ENCODE data around the gene STXBP6. TPM values are rescaled to one million over a fixed set of nuclear protein-coding genes. Genes with fewer than 3 reads are reported as not detected.

Gene STXBP6
- total and polyA plus RNA-seq, 2 donors (not counting 3 experiments of a cell fraction or from before 2014, with no cell fraction given), result 0.06 TPM; not detected in 1

DNA sequence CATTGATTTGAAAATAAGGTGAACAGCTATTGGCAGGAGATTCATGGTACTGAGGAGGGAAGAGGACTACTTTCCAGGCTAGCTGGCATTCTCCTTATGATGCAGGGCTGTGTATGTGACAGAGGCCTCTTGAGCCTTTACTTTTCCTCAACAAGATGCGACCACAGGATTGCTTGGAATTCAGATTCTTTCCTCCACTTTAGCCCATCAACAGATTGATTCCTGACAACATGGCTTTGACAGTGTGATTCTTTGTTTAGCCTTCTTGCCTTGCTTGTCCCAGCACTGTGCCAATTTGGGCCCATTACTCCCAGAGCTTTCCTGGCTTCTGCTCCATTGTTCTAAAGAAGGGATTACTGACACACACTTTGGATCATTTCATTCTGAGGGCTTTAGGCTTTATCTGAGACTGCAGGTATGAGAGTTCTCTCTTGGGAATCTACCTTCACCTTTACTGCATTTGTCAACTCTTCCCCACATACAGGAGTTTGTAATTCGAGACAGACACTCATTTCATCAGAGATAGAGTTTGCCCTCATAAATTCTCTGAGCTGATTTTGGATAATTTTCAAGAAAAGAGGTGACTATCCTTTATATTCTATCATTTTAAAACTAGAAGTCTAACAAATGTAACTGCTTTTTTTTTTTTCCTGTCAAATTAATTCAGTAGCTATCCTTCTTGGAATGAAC is 209.6 kb downstream of the STXBP6 start:
- Histone ChIP-seq H2AFZ (ENCODE audit: low read depth, low read length) (no peak overlapping the region), H3K4me3 (replicated peaks in 1 of 3; ENCODE audit: insufficient read depth in 1 of 3, low read depth in 1 of 3, low read length in 3 of 3) (no peak overlapping the region), H3K9me3 (replicated peaks; ENCODE audit: control insufficient read depth, insufficient read depth, low read length) (no peaks in the 10 kb centered on the region), H3K9me1 (replicated peaks; ENCODE audit: control insufficient read depth, extremely low read depth, insufficient read depth, low read length) (no peaks in the 10 kb centered on the region), H3K4me2 (ENCODE audit: insufficient read depth, low read length) (no peak overlapping the region), H4K20me1 (replicated peaks; ENCODE audit: control insufficient read depth, extremely low read depth, insufficient read depth, low read length) (no peaks in the 10 kb centered on the region), H3K79me2 (ENCODE audit: control insufficient read depth, insufficient read depth, low read length) (no peaks in the 10 kb centered on the region), H3K4me1 (ENCODE audit: control insufficient read depth, extremely low read depth, insufficient read depth, low read length) (no peaks in the 10 kb centered on the region), H3K27ac (ENCODE audit: insufficient read depth, low read depth, low read length) (no peak overlapping the region), H3K27me3 (ENCODE audit: control insufficient read depth in 2 of 2, insufficient read depth in 2 of 2, low read length in 2 of 2) (no peaks in the 10 kb centered on the region), H3K36me3 (ENCODE audit: control insufficient read depth in 2 of 2, extremely low read depth in 1 of 2, insufficient read depth in 2 of 2, low read length in 2 of 2) (no peaks in the 10 kb centered on the region), H3K9ac (replicated peaks; ENCODE audit: extremely low read depth, insufficient read depth, low read length) (no peak overlapping the region)
- intact Hi-C loops (cut with micrococcal nuclease) (no loop called here), dilution Hi-C loops (cut with MboI; ENCODE audit: extremely low pct_ligation_motif_present, low sequenced_read_pairs) (no loop called here)
- BruUV-seq (replicated peaks), result no TSS peak
- POLR2A ChIA-PET, result no interaction called here
- FAIRE-seq (no peak), DNase-seq (ENCODE audit: low read depth, low spot score) (no peak)
- CTCF ChIA-PET, result interaction anchor here (1.0 kb wide), 2 partner anchors 34 to 130 kb away, joined by 3 read pairs; no protein-coding TSS in a partner anchor
- no peak for TF ChIP-seq CTCF (IDR thresholded peaks at IDR 0.05; ENCODE audit: extremely low read depth in 1 of 2, insufficient read depth in 1 of 2, low read depth in 1 of 2, low read length in 2 of 2)
- no peak for TF ChIP-seq FOS (IDR thresholded peaks at IDR 0.05; ENCODE audit: borderline replicate concordance, insufficient read depth, low read length)
- no peak for TF ChIP-seq MYC (IDR thresholded peaks at IDR 0.05; ENCODE audit: low read depth, low read length)

DNA sequence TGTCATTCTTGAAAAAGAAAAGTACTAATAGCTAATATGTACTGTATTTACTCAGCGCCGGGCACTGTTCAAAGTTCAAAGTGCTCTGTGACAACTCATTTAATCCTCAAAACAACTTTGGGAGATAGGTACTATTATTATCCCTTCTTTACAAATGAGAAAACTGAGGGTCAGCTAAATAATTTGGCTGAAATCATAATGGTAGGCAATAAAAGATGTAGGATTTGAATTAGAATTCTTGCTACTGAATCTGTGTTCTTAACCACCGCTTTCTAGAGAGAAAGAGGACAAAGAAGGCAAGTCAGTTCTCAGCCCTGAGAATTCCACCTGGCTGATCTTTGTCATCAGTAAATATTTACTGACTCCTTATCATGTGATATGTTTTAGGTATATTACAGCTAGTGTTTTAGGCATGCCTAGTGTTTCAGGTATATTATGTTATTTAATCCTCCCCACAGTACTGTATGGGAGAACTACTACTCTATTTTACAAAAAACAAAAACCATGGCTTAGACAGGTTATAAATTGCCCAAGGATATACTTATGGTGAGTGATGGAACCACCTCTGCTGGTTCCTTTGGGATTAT is 210.2 kb downstream of the STXBP6 start:
- H3K4me1 ChIP-seq (ENCODE audit: control insufficient read depth, extremely low read depth, insufficient read depth, low read length), result no peaks in the 10 kb centered on the region
- ChIA-PET POLR2A (no interaction called here), CTCF (interaction anchor here (1.0 kb wide), 1 partner anchor 33 kb away, joined by 3 read pairs; no protein-coding TSS in a partner anchor)
- H3K9me1 ChIP-seq (replicated peaks; ENCODE audit: control insufficient read depth, extremely low read depth, insufficient read depth, low read length), result no peaks in the 10 kb centered on the region
- H3K27me3 ChIP-seq (ENCODE audit: control insufficient read depth in 2 of 2, insufficient read depth in 2 of 2, low read length in 2 of 2), result no peaks in the 10 kb centered on the region
- no peak overlapping the region for H3K9ac ChIP-seq (replicated peaks; ENCODE audit: extremely low read depth, insufficient read depth, low read length)
- no peak overlapping the region for H3K4me3 ChIP-seq (replicated peaks in 1 of 3; ENCODE audit: insufficient read depth in 1 of 3, low read depth in 1 of 3, low read length in 3 of 3)
- no peak for FAIRE-seq
- H3K36me3 ChIP-seq (ENCODE audit: control insufficient read depth in 2 of 2, extremely low read depth in 1 of 2, insufficient read depth in 2 of 2, low read length in 2 of 2), result no peaks in the 10 kb centered on the region
- no peak overlapping the region for H2AFZ ChIP-seq (ENCODE audit: low read depth, low read length)
- TF ChIP-seq MYC (IDR thresholded peaks at IDR 0.05; ENCODE audit: low read depth, low read length), result no peak
- TF ChIP-seq, protein P1, sequence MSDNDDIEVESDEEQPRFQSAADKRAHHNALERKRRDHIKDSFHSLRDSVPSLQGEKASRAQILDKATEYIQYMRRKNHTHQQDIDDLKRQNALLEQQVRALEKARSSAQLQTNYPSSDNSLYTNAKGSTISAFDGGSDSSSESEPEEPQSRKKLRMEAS (IDR thresholded peaks at IDR 0.05; ENCODE audit: insufficient read depth, insufficient read length), result no peak
- TF ChIP-seq JUN (IDR thresholded peaks at IDR 0.05; ENCODE audit: borderline replicate concordance, insufficient read depth, insufficient read length, low read depth), result no peak
- no peak for TF ChIP-seq EZH2 (IDR thresholded peaks at IDR 0.05; ENCODE audit: borderline replicate concordance, low read depth, low read length, severe bottlenecking)
- TF ChIP-seq FOS (IDR thresholded peaks at IDR 0.05; ENCODE audit: borderline replicate concordance, insufficient read depth, low read length), result no peak
- TF ChIP-seq CTCF (IDR thresholded peaks at IDR 0.05; ENCODE audit: extremely low read depth in 1 of 2, insufficient read depth in 1 of 2, low read depth in 1 of 2, low read length in 2 of 2), result no peak
- no peak for TF ChIP-seq POLR2A (IDR thresholded peaks at IDR 0.05; ENCODE audit: low read depth, low read length)
- no peak for TF ChIP-seq POLR2AphosphoS5 (IDR thresholded peaks at IDR 0.05; ENCODE audit: insufficient read depth, low read depth, low read length)
- TF ChIP-seq GATA2 (IDR thresholded peaks at IDR 0.05; ENCODE audit: insufficient read depth, insufficient read length, low read depth, low read length), result no peak
- H3K27ac ChIP-seq (ENCODE audit: insufficient read depth, low read depth, low read length), result no peak overlapping the region
- H4K20me1 ChIP-seq (replicated peaks; ENCODE audit: control insufficient read depth, extremely low read depth, insufficient read depth, low read length), result no peaks in the 10 kb centered on the region
- BruUV-seq (replicated peaks), result no TSS peak
- no peaks in the 10 kb centered on the region for H3K9me3 ChIP-seq (replicated peaks; ENCODE audit: control insufficient read depth, insufficient read depth, low read length)
- H3K79me2 ChIP-seq (ENCODE audit: control insufficient read depth, insufficient read depth, low read length), result no peaks in the 10 kb centered on the region
- dilution Hi-C loops (cut with MboI; ENCODE audit: extremely low pct_ligation_motif_present, low sequenced_read_pairs), result no loop called here
- no peak overlapping the region for H3K4me2 ChIP-seq (ENCODE audit: insufficient read depth, low read length)
- intact Hi-C loops (cut with micrococcal nuclease), result no loop called here
- DNase-seq (ENCODE audit: low read depth, low spot score), result no peak

Data from endothelial cell of umbilical vein (primary cell).